NCI-H2081 treated with DMSO at 0.1 percent for 48 hours (cell line): ENCODE measurements around the gene ALMS1.
"Not testable (repeated sequence)": the region's sequence is repeated elsewhere in the genome, so short reads cannot be mapped to it uniquely, and the experiment has no call there.

Source experiments
- DNase-seq: peaks from one replicate; lab custom pipeline; 2025; lab: John Stamatoyannopoulos, UW

The ALMS1 gene

DNA sequence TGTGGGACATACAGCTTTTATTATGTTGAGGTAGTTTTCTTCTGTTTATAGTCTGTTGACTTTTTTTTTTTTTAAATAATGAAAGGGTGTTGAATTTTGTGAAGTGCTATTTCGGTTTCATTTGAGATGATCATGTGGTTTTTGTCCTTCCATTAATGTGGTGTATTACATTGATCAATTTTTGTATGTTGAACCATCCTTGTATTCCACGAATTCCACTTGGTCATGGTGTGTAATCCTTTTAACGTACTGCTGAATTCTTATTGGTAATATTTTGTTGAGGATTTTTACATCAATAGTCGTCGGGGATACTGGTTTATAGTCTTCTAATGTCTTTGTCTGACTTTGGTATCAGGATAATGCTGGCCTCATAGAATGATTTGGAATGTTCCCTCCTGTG, 18.8 kb downstream of the ALMS1 start:
- DNase-seq, result no peak

GRCh38 chr2:73406996-73407395, 21.4 kb downstream of the ALMS1 start:
- DNase-seq, result no peak

GRCh38 chr2:73408198-73408597, 22.6 kb downstream of the ALMS1 start:
- DNase-seq, result no peak

DNA sequence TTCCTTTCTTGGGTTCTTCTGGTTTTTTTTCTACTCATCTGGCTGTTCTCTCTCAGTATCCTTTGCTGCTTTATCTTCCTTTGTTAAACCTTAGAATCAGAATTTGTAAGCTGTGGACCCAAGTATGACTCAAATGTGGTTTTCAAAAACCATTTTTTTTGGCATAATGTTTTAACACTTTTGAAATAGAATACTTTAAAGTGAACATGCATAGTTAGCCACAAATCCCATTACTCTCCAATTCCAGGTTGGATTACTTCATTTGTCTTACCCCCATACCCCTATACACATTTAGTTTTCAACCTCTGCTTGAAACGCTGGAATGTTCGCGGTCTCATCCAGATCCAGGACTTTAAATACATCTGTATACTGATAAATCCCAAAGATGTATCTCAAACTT, 29.1 kb downstream of the ALMS1 start:
- no peak for DNase-seq

DNA sequence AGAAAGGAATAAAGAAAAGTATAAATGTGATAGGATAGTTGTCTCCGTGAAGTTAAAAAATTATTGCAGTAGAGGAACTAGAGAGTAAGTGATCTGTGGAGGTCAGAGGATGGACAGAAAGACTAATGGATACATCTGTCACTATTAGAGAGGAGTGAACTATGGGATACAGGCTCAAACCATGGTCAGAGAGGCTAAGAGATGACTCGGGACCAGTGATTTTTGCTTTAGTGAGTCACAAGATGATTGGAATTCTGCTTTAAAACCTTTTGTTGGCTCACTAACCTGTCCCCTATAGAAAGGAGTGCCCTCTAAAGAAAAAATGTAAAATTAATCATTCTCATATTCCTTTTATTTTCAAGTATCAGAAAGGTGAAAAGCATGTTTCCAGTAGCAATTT, 30.3 kb downstream of the ALMS1 start:
- DNase-seq, result no peak

GRCh38 chr2:73418343-73418742, 32.7 kb downstream of the ALMS1 start:
- DNase-seq, result no peak

- no peak for DNase-seq
Measured at GRCh38 chr2:73423913-73424312, 38.3 kb downstream of the ALMS1 start.

GRCh38 chr2:73426176-73426575, 40.5 kb downstream of the ALMS1 start:
- DNase-seq, result no peak

GRCh38 chr2:73436019-73436418, 50.4 kb downstream of the ALMS1 start:
- DNase-seq, result no peak

- DNase-seq, result no peak
Measured at GRCh38 chr2:73444202-73444601, 58.6 kb downstream of the ALMS1 start.

GRCh38 chr2:73448856-73449255, 63.2 kb downstream of the ALMS1 start:
- DNase-seq, result no peak

- DNase-seq, result no peak
Measured at GRCh38 chr2:73449404-73449803, 63.8 kb downstream of the ALMS1 start.

DNA sequence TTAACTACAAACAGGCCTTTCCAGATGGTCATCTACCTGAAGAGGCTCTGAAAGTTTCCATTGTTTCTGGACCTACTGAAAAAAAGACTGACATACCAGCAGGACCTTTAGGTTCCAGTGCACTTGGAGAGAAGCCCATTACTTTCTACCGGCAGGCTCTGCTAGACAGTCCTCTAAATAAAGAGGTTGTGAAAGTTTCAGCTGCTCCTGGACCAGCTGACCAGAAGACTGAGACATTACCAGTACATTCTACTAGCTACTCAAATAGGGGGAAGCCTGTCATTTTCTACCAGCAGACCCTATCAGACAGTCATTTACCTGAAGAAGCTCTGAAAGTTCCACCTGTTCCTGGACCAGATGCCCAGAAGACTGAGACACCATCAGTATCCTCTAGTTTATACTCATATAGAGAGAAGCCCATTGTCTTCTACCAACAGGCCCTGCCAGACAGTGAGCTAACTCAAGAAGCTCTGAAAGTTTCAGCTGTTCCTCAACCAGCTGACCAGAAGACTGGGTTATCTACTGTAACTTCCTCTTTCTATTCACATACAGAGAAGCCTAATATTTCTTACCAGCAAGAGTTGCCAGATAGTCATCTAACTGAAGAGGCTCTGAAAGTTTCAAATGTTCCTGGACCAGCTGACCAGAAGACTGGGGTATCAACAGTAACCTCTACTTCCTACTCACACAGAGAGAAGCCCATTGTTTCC, 65.8 kb downstream of the ALMS1 start:
- DNase-seq, result no peak

GRCh38 chr2:73457982-73458381, 72.3 kb downstream of the ALMS1 start:
- DNase-seq, result no peak

- DNase-seq, result not testable (repeated sequence)
Measured at GRCh38 chr2:73462388-73462787, 76.8 kb downstream of the ALMS1 start.

DNA sequence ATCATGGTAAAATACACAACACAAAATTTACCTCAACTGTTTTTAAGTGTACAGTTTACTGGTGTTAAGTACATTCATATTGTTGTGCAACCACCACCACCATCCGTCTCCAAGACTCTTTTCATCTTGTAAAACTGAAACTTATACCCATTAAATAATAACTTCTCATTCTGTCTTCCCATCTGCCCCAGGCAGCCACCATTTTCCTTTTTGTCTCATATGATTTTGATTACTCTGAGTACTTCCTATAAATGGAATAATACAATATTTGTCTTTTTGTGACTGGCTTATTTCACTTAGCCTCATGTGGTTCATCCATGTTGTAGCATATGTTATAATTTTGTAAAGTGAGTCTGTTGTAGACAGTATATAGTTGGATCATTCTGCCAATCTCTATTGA, 82.7 kb downstream of the ALMS1 start:
- no peak for DNase-seq

GRCh38 chr2:73483874-73484273, 98.2 kb downstream of the ALMS1 start:
- DNase-seq, result not testable (repeated sequence)

DNA sequence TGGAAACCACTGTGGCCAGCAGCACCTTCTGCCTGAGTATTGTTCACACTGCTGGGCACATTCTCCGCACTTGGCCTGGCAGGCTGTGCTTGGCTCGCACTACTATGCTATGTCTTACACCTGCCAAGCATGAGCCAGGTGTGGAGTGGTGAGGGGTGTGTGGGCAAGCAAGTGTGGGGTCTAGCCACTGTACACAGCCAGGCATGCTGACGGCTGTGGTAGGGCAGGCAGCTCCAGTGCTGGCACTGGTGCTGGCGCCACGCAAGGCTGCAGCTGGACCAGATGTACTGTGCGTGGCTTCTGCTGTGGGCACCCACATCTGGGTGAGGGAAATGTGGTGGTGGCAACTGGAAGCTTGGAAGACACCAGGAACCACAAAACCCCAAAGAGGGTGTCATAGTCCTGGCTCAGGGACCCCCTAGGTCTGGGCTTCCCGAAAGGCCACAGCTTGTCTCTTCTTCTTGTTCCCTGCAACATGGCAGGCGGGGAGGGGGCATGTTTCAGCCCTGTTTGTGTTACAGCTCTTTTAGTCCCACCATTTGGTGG, 101.5 kb downstream of the ALMS1 start:
- no peak for DNase-seq

GRCh38 chr2:73488079-73488478, 102.4 kb downstream of the ALMS1 start:
- DNase-seq, result no peak

DNA sequence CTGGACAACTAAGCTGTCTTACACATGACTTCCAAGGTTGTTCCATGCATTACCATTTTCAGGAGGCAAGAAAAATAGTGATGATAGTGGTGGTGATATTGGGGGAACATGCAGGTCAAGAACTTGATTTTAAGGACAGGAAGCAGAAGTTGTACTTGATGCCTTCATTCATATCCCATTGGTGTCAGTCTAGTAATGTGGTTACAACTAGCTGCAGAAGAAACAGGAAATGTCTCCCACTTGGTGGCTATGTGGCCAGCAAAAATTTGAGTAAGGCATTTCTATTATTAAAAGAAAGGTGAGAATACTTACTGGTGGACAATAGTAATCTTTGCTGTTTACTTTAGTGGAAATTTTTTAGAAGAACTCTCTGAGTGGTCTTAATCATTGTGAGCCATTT, 103.4 kb downstream of the ALMS1 start:
- DNase-seq, result no peak

GRCh38 chr2:73494031-73494430, 108.4 kb downstream of the ALMS1 start:
- no peak for DNase-seq

- no peak for DNase-seq
Measured at GRCh38 chr2:73503992-73504570, 118.4 kb downstream of the ALMS1 start.

DNA sequence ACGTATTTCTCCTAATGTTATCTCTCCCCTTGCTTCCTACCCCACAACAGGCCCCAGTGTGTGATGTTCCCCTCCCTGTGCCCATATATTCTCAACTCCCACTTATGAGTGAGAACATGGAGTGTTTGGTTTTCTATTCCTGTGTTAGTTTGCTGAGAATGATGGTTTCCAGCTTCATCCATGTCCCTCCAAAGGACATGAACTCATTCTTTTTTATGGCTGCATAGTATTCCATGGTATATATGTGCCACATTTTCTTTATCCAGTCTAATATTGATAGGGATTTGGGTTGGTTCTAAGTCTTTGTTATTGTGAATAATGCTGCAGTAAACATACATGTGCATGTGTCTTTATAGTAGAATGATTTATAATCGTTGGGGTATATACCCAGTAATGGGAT, 119.2 kb downstream of the ALMS1 start:
- not testable (repeated sequence) for DNase-seq

- not testable (repeated sequence) for DNase-seq
Measured at GRCh38 chr2:73510470-73510869, 124.8 kb downstream of the ALMS1 start.
